Measurements from ENCODE around the gene USP6NL. TPM values are rescaled to one million over a fixed set of nuclear protein-coding genes. Genes with fewer than 3 reads are reported as not detected.

USP6NL gene
- total and polyA plus RNA-seq, 9 of the 15 experiments (the other 6 are each of a cell fraction or from before 2014, with no cell fraction given): 3.2 to 26.6 (median 19.8) TPM

DNA sequence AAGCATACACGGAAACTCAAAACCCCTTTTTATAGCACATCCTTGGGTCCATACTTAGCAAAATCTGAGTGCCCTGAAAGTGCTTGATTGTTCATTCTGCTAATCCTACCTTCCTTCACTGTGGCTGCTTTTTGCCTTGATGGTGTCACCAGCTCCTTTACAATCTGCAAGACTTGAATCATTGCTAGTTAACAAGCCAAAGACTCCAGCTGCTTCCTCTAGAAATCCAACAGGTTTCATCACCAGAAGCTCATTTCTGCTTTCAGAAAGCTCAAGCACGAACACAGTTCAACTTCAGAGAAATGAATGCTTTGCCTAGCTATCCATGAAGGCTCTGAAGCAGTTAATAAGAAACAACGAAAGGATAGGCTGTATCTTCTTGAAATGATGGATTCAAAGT, 38.0 kb downstream of the USP6NL start:
- no TSS peak for BruUV-seq (replicated peaks)
- ATAC-seq (peak; percentile 45), DNase-seq (ENCODE audit: extremely low read depth in 1 of 4, low spot score in 3 of 4) (no peak), FAIRE-seq (peak; percentile 32)
- Histone ChIP-seq H3K36me3 (ENCODE audit: control insufficient read depth, insufficient read depth, low read length) (no peaks in the 10 kb centered on the region), H3K4me3 (no peak overlapping the region), H3K27ac (ENCODE audit: extremely low read depth, low read depth, low read length) (no peak overlapping the region), H3K9me1 (ENCODE audit: control insufficient read depth, insufficient read depth, low read length) (no peaks in the 10 kb centered on the region), H3K4me1 (replicated peaks in 1 of 2; ENCODE audit: control insufficient read depth in 2 of 2, insufficient read depth in 2 of 2, low read length in 2 of 2) (peaks cover 0 to 6% of the 10 kb centered on the region in 2 experiments; a peak in 2 of 5 replicates), H3K9ac (ENCODE audit: insufficient read depth in 1 of 2, low read depth in 2 of 2, low read length in 2 of 2) (no peak overlapping the region), H4K20me1 (replicated peaks; ENCODE audit: control insufficient read depth, insufficient read depth, low read length) (peaks cover 21% of the 10 kb centered on the region; the same call in 1 of the 2 replicates), H3K9me3 (replicated peaks; ENCODE audit: control insufficient read depth, insufficient read depth, low read depth, low read length) (no peaks in the 10 kb centered on the region), H3K79me2 (ENCODE audit: control insufficient read depth, insufficient read depth, low read length) (peaks cover 93% of the 10 kb centered on the region), H3K27me3 (ENCODE audit: control insufficient read depth in 2 of 2, insufficient read depth in 2 of 2, low read length in 2 of 2) (no peaks in the 10 kb centered on the region), H3K4me2 (ENCODE audit: insufficient read depth, low read length) (no peak overlapping the region), H2AFZ (ENCODE audit: low read depth, low read length) (no peak overlapping the region)
- in situ Hi-C loops (cut with MboI) (no loop called here), intact Hi-C loops (cut with micrococcal nuclease) (no loop called here)
- 34% methylated on average over 3 of the region's 3 CpGs for WGBS (ENCODE audit: insufficient coverage, low coverage, missing lambda C conversion rate)
- POLR2A ChIA-PET: interaction anchor here (0.8 to 4.6 kb wide), 4 partner anchors 13 to 147 kb away, joined by 3 to 21 read pairs (median 4); no protein-coding TSS in a partner anchor
- CTCF ChIA-PET (ENCODE audit: low intra/inter-chr PET ratio): no interaction called here
- TF ChIP-seq CTBP1 (IDR thresholded peaks at IDR 0.05; ENCODE audit: borderline replicate concordance): no peak
- TF ChIP-seq HMBOX1 (IDR thresholded peaks at IDR 0.05): peak; percentile 62; the same call in 1 of the 2 replicates

DNA sequence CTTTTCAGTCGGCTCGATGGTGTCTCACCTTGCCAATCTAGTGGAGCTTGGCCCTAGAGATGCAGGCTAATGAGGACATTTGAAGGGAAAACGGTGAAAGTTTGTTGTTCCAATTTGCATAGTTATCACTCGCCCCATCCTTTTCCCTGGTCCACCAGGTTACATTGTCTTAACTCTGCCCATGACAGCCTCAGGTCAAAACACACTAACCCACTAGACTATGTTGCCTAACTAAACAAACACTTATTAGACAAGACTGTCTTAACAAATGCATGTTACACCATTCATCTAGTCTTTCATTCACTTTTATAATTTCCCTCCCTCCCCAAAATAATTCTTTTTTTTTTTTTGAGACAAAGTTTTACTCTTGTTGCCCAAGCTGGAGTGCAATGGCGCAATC, 40.7 kb downstream of the USP6NL start:
- DNase-seq (ENCODE audit: extremely low read depth in 1 of 4, low spot score in 3 of 4) (no peak), ATAC-seq (no peak; the same call in 2 of the 3 replicates), FAIRE-seq (no peak)
- BruUV-seq (replicated peaks): no TSS peak
- Histone ChIP-seq H3K9ac (ENCODE audit: insufficient read depth in 1 of 2, low read depth in 2 of 2, low read length in 2 of 2) (no peak overlapping the region), H3K36me3 (ENCODE audit: control insufficient read depth, insufficient read depth, low read length) (no peaks in the 10 kb centered on the region), H3K4me3 (no peak overlapping the region), H3K27ac (ENCODE audit: extremely low read depth, low read depth, low read length) (no peak overlapping the region), H3K27me3 (ENCODE audit: control insufficient read depth in 2 of 2, insufficient read depth in 2 of 2, low read length in 2 of 2) (no peaks in the 10 kb centered on the region), H3K79me2 (ENCODE audit: control insufficient read depth, insufficient read depth, low read length) (peaks cover 97% of the 10 kb centered on the region), H3K4me1 (replicated peaks in 1 of 2; ENCODE audit: control insufficient read depth in 2 of 2, insufficient read depth in 2 of 2, low read length in 2 of 2) (peaks cover 4 to 6% of the 10 kb centered on the region in 2 experiments; a peak in 3 of 5 replicates), H3K9me3 (replicated peaks; ENCODE audit: control insufficient read depth, insufficient read depth, low read depth, low read length) (no peaks in the 10 kb centered on the region), H4K20me1 (replicated peaks; ENCODE audit: control insufficient read depth, insufficient read depth, low read length) (peaks cover 20% of the 10 kb centered on the region; the same call in 1 of the 2 replicates), H3K9me1 (ENCODE audit: control insufficient read depth, insufficient read depth, low read length) (no peaks in the 10 kb centered on the region), H2AFZ (ENCODE audit: low read depth, low read length) (no peak overlapping the region), H3K4me2 (ENCODE audit: insufficient read depth, low read length) (no peak overlapping the region)
- WGBS (ENCODE audit: insufficient coverage, low coverage, missing lambda C conversion rate): 81% methylated on average over 4 of the region's 5 CpGs
- in situ Hi-C loops (cut with MboI): no loop called here
- POLR2A ChIA-PET: interaction anchor here (0.6 to 1.4 kb wide), 4 partner anchors 7 to 17 kb away, joined by 3 to 4 read pairs (median 4); no protein-coding TSS in a partner anchor
- intact Hi-C loops (cut with micrococcal nuclease): no loop called here
- CTCF ChIA-PET (ENCODE audit: low intra/inter-chr PET ratio): no interaction called here
- TF ChIP-seq L3MBTL2 (IDR thresholded peaks at IDR 0.05) (no peak), FOXJ2 (tag; IDR thresholded peaks at IDR 0.05) (no peak), TAF9B (IDR thresholded peaks at IDR 0.05; ENCODE audit: partially characterized antibody) (no peak), ZNF217 (CRISPR knock-in tag; IDR thresholded peaks at IDR 0.05) (no peak), TARDBP (IDR thresholded peaks at IDR 0.05) (no peak)
- TF ChIP-seq, protein P1, sequence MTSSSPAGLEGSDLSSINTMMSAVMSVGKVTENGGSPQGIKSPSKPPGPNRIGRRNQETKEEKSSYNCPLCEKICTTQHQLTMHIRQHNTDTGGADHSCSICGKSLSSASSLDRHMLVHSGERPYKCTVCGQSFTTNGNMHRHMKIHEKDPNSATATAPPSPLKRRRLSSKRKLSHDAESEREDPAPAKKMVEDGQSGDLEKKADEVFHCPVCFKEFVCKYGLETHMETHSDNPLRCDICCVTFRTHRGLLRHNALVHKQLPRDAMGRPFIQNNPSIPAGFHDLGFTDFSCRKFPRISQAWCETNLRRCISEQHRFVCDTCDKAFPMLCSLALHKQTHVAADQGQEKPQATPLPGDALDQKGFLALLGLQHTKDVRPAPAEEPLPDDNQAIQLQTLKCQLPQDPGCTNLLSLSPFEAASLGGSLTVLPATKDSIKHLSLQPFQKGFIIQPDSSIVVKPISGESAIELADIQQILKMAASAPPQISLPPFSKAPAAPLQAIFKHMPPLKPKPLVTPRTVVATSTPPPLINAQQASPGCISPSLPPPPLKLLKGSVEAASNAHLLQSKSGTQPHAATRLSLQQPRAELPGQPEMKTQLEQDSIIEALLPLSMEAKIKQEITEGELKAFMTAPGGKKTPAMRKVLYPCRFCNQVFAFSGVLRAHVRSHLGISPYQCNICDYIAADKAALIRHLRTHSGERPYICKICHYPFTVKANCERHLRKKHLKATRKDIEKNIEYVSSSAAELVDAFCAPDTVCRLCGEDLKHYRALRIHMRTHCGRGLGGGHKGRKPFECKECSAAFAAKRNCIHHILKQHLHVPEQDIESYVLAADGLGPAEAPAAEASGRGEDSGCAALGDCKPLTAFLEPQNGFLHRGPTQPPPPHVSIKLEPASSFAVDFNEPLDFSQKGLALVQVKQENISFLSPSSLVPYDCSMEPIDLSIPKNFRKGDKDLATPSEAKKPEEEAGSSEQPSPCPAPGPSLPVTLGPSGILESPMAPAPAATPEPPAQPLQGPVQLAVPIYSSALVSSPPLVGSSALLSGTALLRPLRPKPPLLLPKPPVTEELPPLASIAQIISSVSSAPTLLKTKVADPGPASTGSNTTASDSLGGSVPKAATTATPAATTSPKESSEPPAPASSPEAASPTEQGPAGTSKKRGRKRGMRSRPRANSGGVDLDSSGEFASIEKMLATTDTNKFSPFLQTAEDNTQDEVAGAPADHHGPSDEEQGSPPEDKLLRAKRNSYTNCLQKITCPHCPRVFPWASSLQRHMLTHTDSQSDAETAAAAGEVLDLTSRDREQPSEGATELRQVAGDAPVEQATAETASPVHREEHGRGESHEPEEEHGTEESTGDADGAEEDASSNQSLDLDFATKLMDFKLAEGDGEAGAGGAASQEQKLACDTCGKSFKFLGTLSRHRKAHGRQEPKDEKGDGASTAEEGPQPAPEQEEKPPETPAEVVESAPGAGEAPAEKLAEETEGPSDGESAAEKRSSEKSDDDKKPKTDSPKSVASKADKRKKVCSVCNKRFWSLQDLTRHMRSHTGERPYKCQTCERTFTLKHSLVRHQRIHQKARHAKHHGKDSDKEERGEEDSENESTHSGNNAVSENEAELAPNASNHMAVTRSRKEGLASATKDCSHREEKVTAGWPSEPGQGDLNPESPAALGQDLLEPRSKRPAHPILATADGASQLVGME (CRISPR knock-in tag; IDR thresholded peaks at IDR 0.05): no peak
